OCI-LY7 (cell line): ENCODE data around the gene SPATS2L. TPM values are rescaled to one million over a fixed set of nuclear protein-coding genes. Genes with fewer than 3 reads are reported as not detected.

ENCODE experiments used
- BruUV-seq: library from RNA; stranded (reverse); fragments of 400-500 nt; replicated peaks from 2 replicates; lab custom pipeline; 2021; lab: Mats Ljungman, UMichigan
- CTCF ChIA-PET: fragments of 300-600 bp; sonication (Branson Sonifier 250); formaldehyde crosslinking; loops from one replicate; lab custom pipeline; 2022; ENCODE audit warnings: antibody characterized with exemption; ENCODE audit not compliant: unreplicated experiment; lab: Charles Lee
- POLR2A ChIA-PET: fragments of 300-600 bp; sonication (Branson Sonifier 250); formaldehyde crosslinking; loops from one replicate; lab custom pipeline; 2022; ENCODE audit warnings: antibody characterized with exemption; lab: Charles Lee
- DNase-seq: peaks from one replicate; pipeline ENCODE4 v3.0.0-alpha.2; 2015; ENCODE audit warnings: low spot score
- H2AFZ ChIP-seq: fragments of 200-600 bp; sonication (generic), shearing (Covaris generic); 2 replicates; pipeline ENCODE4 v1.6.1; 2014; ENCODE audit warnings: mild to moderate bottlenecking, antibody characterized with exemption, low read length, moderate library complexity
- H3K27ac ChIP-seq: fragments of 200-600 bp; sonication (generic); 2 replicates; pipeline ENCODE4 v1.5.1; 2014; ENCODE audit warnings: mixed run types, low read depth, mild to moderate bottlenecking, moderate library complexity, low read length, inconsistent platforms; ENCODE audit not compliant: poor library complexity, severe bottlenecking
- H3K36me3 ChIP-seq: fragments of 200-600 bp; sonication (generic); 2 replicates; pipeline ENCODE4 v1.6.1; 2014; ENCODE audit warnings: mild to moderate bottlenecking, antibody characterized with exemption, low read length, moderate library complexity, mixed read lengths; ENCODE audit not compliant: insufficient read depth
- H3K4me1 ChIP-seq: fragments of 200-600 bp; sonication (generic); 2 replicates; pipeline ENCODE4 v1.5.1; 2014; ENCODE audit warnings: mild to moderate bottlenecking, low read length; ENCODE audit not compliant: insufficient read depth, poor library complexity, severe bottlenecking
- H3K4me2 ChIP-seq: fragments of 200-600 bp; sonication (generic); 2 replicates; pipeline ENCODE4 v1.6.1; 2014; ENCODE audit warnings: mild to moderate bottlenecking, low read length
- H3K4me3 ChIP-seq: fragments of 200-600 bp; sonication (generic); 2 replicates; pipeline ENCODE4 v1.5.1; 2014; ENCODE audit warnings: mild to moderate bottlenecking, low read depth, low read length; ENCODE audit not compliant: poor library complexity, severe bottlenecking
- H3K79me2 ChIP-seq: fragments of 200-600 bp; sonication (generic); 2 replicates; pipeline ENCODE4 v1.6.1; 2016; ENCODE audit warnings: low read depth, mild to moderate bottlenecking, low read length, moderate library complexity, mixed read lengths; ENCODE audit not compliant: insufficient read depth
- H3K9me2 ChIP-seq: fragments of 200-600 bp; sonication (generic); 2 replicates; pipeline ENCODE4 v1.6.1; 2016; ENCODE audit warnings: mild to moderate bottlenecking, low read length, mixed read lengths; ENCODE audit not compliant: insufficient read depth
- H3K9me3 ChIP-seq: fragments of 200-600 bp; sonication (generic); 2 replicates; pipeline ENCODE4 v1.6.1; 2014; ENCODE audit warnings: mild to moderate bottlenecking, mixed run types, low read length, mixed read lengths
- H4K20me1 ChIP-seq: fragments of 200-600 bp; sonication (generic); 2 replicates; pipeline ENCODE4 v1.6.1; 2014; ENCODE audit warnings: mild to moderate bottlenecking, antibody characterized with exemption, low read length, moderate library complexity, mixed read lengths; ENCODE audit not compliant: insufficient read depth
- CTCF ChIP-seq: fragments of 200-600 bp; sonication (generic); conservative IDR thresholded peaks from 2 replicates; pipeline ENCODE4 v1.5.1; 2014; ENCODE audit warnings: mild to moderate bottlenecking, antibody characterized with exemption, low read length, moderate library complexity, mixed read lengths
- EZH2phosphoT487 ChIP-seq: fragments of 200-600 bp; sonication (generic); IDR thresholded peaks from 2 replicates; pipeline ENCODE4 v1.6.1; 2018; ENCODE audit warnings: low read depth, borderline replicate concordance, mild to moderate bottlenecking, mixed run types, antibody characterized with exemption, low read length, moderate library complexity, mixed read lengths
- intact Hi-C: fragments of 100-400 bp; cut with micrococcal nuclease; formaldehyde crosslinking; loops from one replicate; pipeline ENCODE4 v1.10.0; 2022; ENCODE audit not compliant: unreplicated experiment
- total RNA-seq, 2 experiments: library from RNA; depleted of rRNA in 1 of 2; stranded (reverse); fragments of >200 nt in 1 of 2; shearing (Covaris generic) in 1 of 2; gene quantifications; 2 replicates each; pipeline ENCODE4 v1.2.3, GENCODE V29; 2014 to 2022

Gene SPATS2L
- total RNA-seq, 2 experiments from 2014 or later, result 3.1 to 5.2 TPM

- TF ChIP-seq CTCF, result no peak
- TF ChIP-seq EZH2phosphoT487, result no peak
- Histone ChIP-seq H3K36me3 (peaks cover 31% of the 10 kb centered on the region), H3K4me3 (no peak overlapping the region), H4K20me1 (no peaks in the 10 kb centered on the region), H3K9me3 (no peaks in the 10 kb centered on the region), H3K4me2 (no peak overlapping the region), H3K27ac (no peak overlapping the region), H3K4me1 (no peaks in the 10 kb centered on the region), H3K9me2 (no peaks in the 10 kb centered on the region), H3K79me2 (no peaks in the 10 kb centered on the region), H2AFZ (no peak overlapping the region)
- ChIA-PET CTCF (no interaction called here), POLR2A (interaction anchor here (0.9 kb wide), 1 partner anchor 207 kb away, joined by 3 read pairs; no protein-coding TSS in a partner anchor)
- no peak for DNase-seq
- intact Hi-C loops, result no loop called here
- no TSS peak for BruUV-seq
Measured at GRCh38 chr2:200488169-200488568, 181.7 kb downstream of the SPATS2L start.

GRCh38 chr2:200490001-200490400 is 183.5 kb downstream of the SPATS2L start:
- H3K27ac ChIP-seq, result no peak overlapping the region
- CTCF ChIA-PET, result no interaction called here
- H3K9me2 ChIP-seq, result no peaks in the 10 kb centered on the region
- no peak overlapping the region for H2AFZ ChIP-seq
- H3K9me3 ChIP-seq, result no peaks in the 10 kb centered on the region
- TF ChIP-seq CTCF, result no peak
- no peak for TF ChIP-seq EZH2phosphoT487
- H3K4me3 ChIP-seq, result no peak overlapping the region
- H4K20me1 ChIP-seq, result no peaks in the 10 kb centered on the region
- POLR2A ChIA-PET, result interaction anchor here (0.6 to 1.7 kb wide), 2 partner anchors 9 to 11 kb away, joined by 3 read pairs; no protein-coding TSS in a partner anchor
- DNase-seq, result no peak
- no peak overlapping the region for H3K4me2 ChIP-seq
- peaks cover 44% of the 10 kb centered on the region for H3K36me3 ChIP-seq
- no peaks in the 10 kb centered on the region for H3K79me2 ChIP-seq
- H3K4me1 ChIP-seq, result no peaks in the 10 kb centered on the region
- no TSS peak for BruUV-seq
- intact Hi-C loops, result no loop called here

- Histone ChIP-seq H3K27ac (no peak overlapping the region), H2AFZ (no peak overlapping the region), H3K4me2 (no peak overlapping the region), H3K9me3 (no peaks in the 10 kb centered on the region), H3K79me2 (no peaks in the 10 kb centered on the region), H3K4me1 (no peaks in the 10 kb centered on the region), H4K20me1 (no peaks in the 10 kb centered on the region), H3K4me3 (no peak overlapping the region), H3K9me2 (no peaks in the 10 kb centered on the region), H3K36me3 (peaks cover 50% of the 10 kb centered on the region)
- POLR2A ChIA-PET, result interaction anchor here (0.5 to 2.4 kb wide), 4 partner anchors 9 to 347 kb away, joined by 3 to 8 read pairs (median 4); partner anchors contain the start of gene KCTD18
- intact Hi-C loops, result no loop called here
- BruUV-seq, result no TSS peak
- DNase-seq, result no peak
- CTCF ChIA-PET, result interaction anchor here (1.4 to 1.5 kb wide), 2 partner anchors 9 to 17 kb away, joined by 4 to 6 read pairs; no protein-coding TSS in a partner anchor
- TF ChIP-seq CTCF (no peak), EZH2phosphoT487 (no peak)
Measured at GRCh38 chr2:200492656-200493055, 186.2 kb downstream of the SPATS2L start.
